Suprapubic skin (tissue), 4 donors: ENCODE measurements around the gene LRRC7. TPM values are rescaled to one million over a fixed set of nuclear protein-coding genes. Genes with fewer than 3 reads are reported as not detected.

Experiments
- DNase-seq, 2 donors: peaks; one replicate each; pipeline ENCODE4 v3.0.0-alpha.2; 2019; ENCODE audit warnings: low spot score in 2 of 2
- H3K27ac ChIP-seq: fragments of 200-600 bp; sonication (generic); one replicate; pipeline ENCODE4 v1.5.1; 2019
- H3K27me3 ChIP-seq: fragments of 200-600 bp; sonication (generic); one replicate; pipeline ENCODE4 v1.5.1; 2019
- H3K36me3 ChIP-seq: fragments of 200-600 bp; sonication (generic); one replicate; pipeline ENCODE4 v1.5.1; 2019
- H3K4me1 ChIP-seq: fragments of 200-600 bp; sonication (generic); one replicate; pipeline ENCODE4 v1.5.1; 2019
- H3K4me3 ChIP-seq: fragments of 200-600 bp; sonication (generic); one replicate; pipeline ENCODE4 v1.5.1; 2019; ENCODE audit warnings: mild to moderate bottlenecking
- H3K9me3 ChIP-seq: fragments of 200-600 bp; sonication (generic); one replicate; pipeline ENCODE4 v1.5.1; 2019
- EP300 ChIP-seq: sonication (generic); formaldehyde crosslinking; IDR thresholded peaks from one replicate; pipeline ENCODE4 v1.6.1; 2017; ENCODE audit warnings: antibody characterized with exemption
- POLR2A ChIP-seq, 2 donors: fragments of 450-650 bp; IDR thresholded peaks; one replicate each; pipeline ENCODE4 v1.6.1; 2017; ENCODE audit warnings: antibody characterized with exemption in 2 of 2, mild to moderate bottlenecking in 2 of 2, moderate library complexity in 2 of 2
- POLR2AphosphoS5 ChIP-seq, 3 donors: sonication (generic); formaldehyde crosslinking; IDR thresholded peaks; one replicate each; pipeline ENCODE4 v1.6.1; 2017; ENCODE audit warnings: antibody characterized with exemption in 3 of 3
- WGBS: methylation state at CpG from one replicate; pipeline ENCODE4 v1.1.5; 2018; 5-methylcytosine and 5-hydroxymethylcytosine counted together
- total RNA-seq, 4 donors: library from RNA; depleted of rRNA; stranded (reverse); fragments of >200 nt; gene quantifications; one replicate each; pipeline ENCODE4 v1.1.0, GENCODE V29; 2016
- TF ChIP-seq, protein P1 (sequence below), 2 donors: fragments of 200-600 bp in 1 of 2; fragments of 450-650 bp in 1 of 2; sonication (generic) in 1 of 2; IDR thresholded peaks; one replicate each; pipeline ENCODE4 v1.5.1; 2016 to 2019; ENCODE audit warnings: antibody characterized with exemption in 2 of 2, mild to moderate bottlenecking in 1 of 2, moderate library complexity in 1 of 2

The LRRC7 gene
- total RNA-seq, 4 donors from 2014 or later: 0.24 to 0.98 (median 0.47) TPM

DNA sequence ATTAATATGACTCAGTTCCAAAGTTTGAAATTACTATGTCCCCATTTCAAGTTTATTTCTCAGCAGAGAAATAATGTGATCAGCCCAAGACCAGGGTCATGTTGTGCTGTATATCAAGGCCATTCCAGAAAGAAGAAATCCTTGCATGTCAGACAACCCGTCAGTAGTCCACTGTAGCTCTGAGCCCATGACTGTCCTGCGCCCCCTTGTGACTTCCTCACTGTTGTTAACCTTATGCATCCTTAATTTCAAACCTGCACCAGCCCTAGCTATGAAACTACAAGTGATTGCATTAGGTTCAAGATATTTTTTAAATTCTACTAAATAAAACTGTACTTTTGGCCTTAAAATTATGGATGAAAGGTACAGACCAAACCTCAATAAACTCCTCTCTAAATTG lies 133.0 kb downstream of the LRRC7 start:
- Histone ChIP-seq H3K4me1 (no peaks in the 10 kb centered on the region), H3K27me3 (no peaks in the 10 kb centered on the region), H3K36me3 (no peaks in the 10 kb centered on the region), H3K4me3 (no peak overlapping the region), H3K9me3 (peaks cover 3% of the 10 kb centered on the region), H3K27ac (no peak overlapping the region)
- DNase-seq: no peak
- 83% methylated on average over 2 of the region's 2 CpGs for WGBS
- TF ChIP-seq POLR2A (IDR thresholded peaks at IDR 0.05): no peak
- TF ChIP-seq POLR2AphosphoS5 (IDR thresholded peaks at IDR 0.05): no peak
- TF ChIP-seq, protein P1, sequence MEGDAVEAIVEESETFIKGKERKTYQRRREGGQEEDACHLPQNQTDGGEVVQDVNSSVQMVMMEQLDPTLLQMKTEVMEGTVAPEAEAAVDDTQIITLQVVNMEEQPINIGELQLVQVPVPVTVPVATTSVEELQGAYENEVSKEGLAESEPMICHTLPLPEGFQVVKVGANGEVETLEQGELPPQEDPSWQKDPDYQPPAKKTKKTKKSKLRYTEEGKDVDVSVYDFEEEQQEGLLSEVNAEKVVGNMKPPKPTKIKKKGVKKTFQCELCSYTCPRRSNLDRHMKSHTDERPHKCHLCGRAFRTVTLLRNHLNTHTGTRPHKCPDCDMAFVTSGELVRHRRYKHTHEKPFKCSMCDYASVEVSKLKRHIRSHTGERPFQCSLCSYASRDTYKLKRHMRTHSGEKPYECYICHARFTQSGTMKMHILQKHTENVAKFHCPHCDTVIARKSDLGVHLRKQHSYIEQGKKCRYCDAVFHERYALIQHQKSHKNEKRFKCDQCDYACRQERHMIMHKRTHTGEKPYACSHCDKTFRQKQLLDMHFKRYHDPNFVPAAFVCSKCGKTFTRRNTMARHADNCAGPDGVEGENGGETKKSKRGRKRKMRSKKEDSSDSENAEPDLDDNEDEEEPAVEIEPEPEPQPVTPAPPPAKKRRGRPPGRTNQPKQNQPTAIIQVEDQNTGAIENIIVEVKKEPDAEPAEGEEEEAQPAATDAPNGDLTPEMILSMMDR (IDR thresholded peaks at IDR 0.05): no peak
- no peak for TF ChIP-seq EP300

DNA sequence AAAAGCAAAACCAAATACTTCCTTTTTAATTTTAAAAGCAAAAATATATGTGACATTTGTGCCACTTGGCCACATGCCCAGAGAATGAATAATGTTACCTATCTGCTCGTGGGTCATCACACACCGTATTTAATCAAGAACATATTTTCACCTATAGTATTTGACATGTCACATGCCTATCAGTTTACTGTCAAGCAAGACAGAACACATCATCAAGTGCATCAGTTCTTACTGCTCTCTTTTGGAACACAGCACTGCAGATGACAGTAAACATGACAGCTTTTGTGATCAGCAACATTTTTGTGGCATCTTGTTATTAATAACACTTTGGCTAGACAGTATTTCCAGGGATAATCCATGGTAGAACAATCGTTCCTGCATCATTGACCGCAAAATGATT lies 134.4 kb downstream of the LRRC7 start:
- no peak for DNase-seq
- H3K36me3 ChIP-seq: no peaks in the 10 kb centered on the region
- 44% methylated on average over 4 of the region's 4 CpGs for WGBS
- TF ChIP-seq POLR2AphosphoS5 (IDR thresholded peaks at IDR 0.05): no peak
- TF ChIP-seq EP300: no peak
- TF ChIP-seq POLR2A (IDR thresholded peaks at IDR 0.05): no peak
- TF ChIP-seq, protein P1 (IDR thresholded peaks at IDR 0.05): no peak
- no peaks in the 10 kb centered on the region for H3K4me1 ChIP-seq
- H3K9me3 ChIP-seq: peaks cover 3% of the 10 kb centered on the region
- no peaks in the 10 kb centered on the region for H3K27me3 ChIP-seq
- no peak overlapping the region for H3K4me3 ChIP-seq
- H3K27ac ChIP-seq: no peak overlapping the region

DNA sequence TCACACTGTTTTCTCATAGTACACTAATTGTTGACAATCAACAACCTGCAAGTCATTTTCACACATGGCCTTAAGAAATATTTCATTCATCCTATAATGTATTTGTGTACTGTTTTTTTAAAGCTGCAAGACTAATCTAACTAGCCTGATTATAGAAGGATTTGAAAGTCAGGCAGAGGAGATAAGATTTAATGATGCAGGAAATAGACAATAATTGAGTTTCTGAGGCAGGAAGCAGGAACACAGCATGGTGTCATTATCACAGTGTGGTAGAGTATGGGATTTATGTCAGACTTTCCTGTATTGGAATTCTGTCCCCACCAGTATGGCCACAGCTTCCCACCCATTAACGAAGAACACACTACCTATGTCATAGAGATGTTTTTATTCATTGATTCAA lies 138.8 kb downstream of the LRRC7 start:
- TF ChIP-seq POLR2AphosphoS5 (IDR thresholded peaks at IDR 0.05) (no peak), POLR2A (IDR thresholded peaks at IDR 0.05) (no peak), EP300 (no peak)
- TF ChIP-seq, protein P1 (IDR thresholded peaks at IDR 0.05): no peak
- no peaks in the 10 kb centered on the region for H3K4me1 ChIP-seq
- H3K27me3 ChIP-seq: no peaks in the 10 kb centered on the region
- H3K4me3 ChIP-seq: no peak overlapping the region
- H3K36me3 ChIP-seq: no peaks in the 10 kb centered on the region
- no peaks in the 10 kb centered on the region for H3K9me3 ChIP-seq
- DNase-seq: no peak
- no peak overlapping the region for H3K27ac ChIP-seq
- 70% methylated on average over 1 of the region's 1 CpG for WGBS

DNA sequence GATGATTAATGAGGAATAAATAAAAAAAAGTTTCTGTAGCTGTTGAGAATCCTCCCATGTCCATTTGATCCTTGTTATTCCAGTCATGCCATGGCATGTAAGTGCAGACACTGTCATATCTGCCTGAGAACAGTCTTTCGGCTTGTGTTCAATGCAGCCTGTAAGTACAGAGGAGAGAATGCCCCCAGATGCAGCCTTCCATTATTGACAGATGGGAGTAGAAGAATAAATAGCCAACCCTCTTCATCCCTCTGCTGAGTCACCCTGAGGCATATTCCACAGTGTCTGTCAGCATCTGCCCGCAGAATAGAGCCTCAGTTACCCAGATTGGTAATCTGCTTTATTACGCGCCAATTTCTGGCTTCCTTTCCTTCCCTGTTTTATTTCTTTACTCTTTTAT lies 139.4 kb downstream of the LRRC7 start:
- DNase-seq: no peak
- H3K9me3 ChIP-seq: no peaks in the 10 kb centered on the region
- H3K27ac ChIP-seq: no peak overlapping the region
- no peak overlapping the region for H3K4me3 ChIP-seq
- no peaks in the 10 kb centered on the region for H3K36me3 ChIP-seq
- WGBS: 84% methylated on average over 4 of the region's 4 CpGs
- no peaks in the 10 kb centered on the region for H3K4me1 ChIP-seq
- TF ChIP-seq, protein P1 (IDR thresholded peaks at IDR 0.05): no peak
- TF ChIP-seq POLR2A (IDR thresholded peaks at IDR 0.05) (no peak), POLR2AphosphoS5 (IDR thresholded peaks at IDR 0.05) (no peak), EP300 (no peak)
- no peaks in the 10 kb centered on the region for H3K27me3 ChIP-seq

DNA sequence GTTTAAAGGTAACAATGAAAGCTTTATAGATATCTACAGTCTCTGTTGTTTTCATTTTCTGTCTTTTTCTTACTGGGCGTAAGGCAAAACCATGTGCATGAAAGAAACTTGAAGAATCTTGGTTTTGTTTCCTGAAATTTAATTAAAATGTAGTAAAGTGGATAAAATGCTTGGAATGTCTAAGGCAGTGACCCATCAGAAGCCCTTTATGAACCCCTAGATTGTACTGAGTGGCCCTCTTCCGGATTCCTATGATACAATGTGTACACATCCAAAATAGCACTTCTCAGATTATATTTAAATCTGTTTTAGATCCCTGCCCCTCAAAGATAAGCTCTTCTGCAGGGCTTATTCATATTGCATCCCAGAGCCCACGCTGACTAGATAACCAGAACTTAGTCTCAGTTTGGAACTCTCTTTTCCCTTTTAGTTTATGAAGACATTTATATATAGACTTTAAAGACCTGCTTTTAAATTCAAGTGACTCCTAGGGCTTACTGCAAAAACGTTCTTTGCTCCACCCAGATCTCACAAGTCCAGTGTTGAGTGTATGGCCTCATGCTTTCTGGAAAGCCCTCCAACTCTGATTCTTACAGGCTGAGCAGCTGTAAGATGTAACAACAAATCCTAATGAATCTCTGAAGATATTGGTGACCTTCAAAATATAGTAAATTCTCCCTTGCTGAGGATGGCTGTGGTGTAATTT lies 142.9 kb downstream of the LRRC7 start:
- no peak overlapping the region for H3K4me3 ChIP-seq
- no peak for DNase-seq
- no peaks in the 10 kb centered on the region for H3K36me3 ChIP-seq
- H3K27me3 ChIP-seq: no peaks in the 10 kb centered on the region
- no peak overlapping the region for H3K27ac ChIP-seq
- no peaks in the 10 kb centered on the region for H3K9me3 ChIP-seq
- WGBS: 50% methylated on average over 4 of the region's 4 CpGs
- H3K4me1 ChIP-seq: no peaks in the 10 kb centered on the region
- TF ChIP-seq, protein P1 (IDR thresholded peaks at IDR 0.05): no peak
